ENCODE measurements around the gene ANKRD52.

ANKRD52 gene

GRCh38 chr12:56258068-56258819, at the start of gene ANKRD52:
TSS of gene ANKRD52 (minus strand) at chr12:56258384. CDS start at chr12:56258269, 115 bp downstream.
- no peaks in the 10 kb centered on the region for H3K27me3 Mint-ChIP-seq
- H3K27ac Mint-ChIP-seq: peak within 1 kb of the TSS; percentile 90
- H3K4me1 Mint-ChIP-seq: peaks cover 23% of the 10 kb centered on the region
- peak within 1 kb of the TSS; percentile 94 for H3K4me3 Mint-ChIP-seq
- H3K36me3 Mint-ChIP-seq: peaks cover 3% of the 10 kb centered on the region
- no peaks in the 10 kb centered on the region for H3K9me3 Mint-ChIP-seq

DNA sequence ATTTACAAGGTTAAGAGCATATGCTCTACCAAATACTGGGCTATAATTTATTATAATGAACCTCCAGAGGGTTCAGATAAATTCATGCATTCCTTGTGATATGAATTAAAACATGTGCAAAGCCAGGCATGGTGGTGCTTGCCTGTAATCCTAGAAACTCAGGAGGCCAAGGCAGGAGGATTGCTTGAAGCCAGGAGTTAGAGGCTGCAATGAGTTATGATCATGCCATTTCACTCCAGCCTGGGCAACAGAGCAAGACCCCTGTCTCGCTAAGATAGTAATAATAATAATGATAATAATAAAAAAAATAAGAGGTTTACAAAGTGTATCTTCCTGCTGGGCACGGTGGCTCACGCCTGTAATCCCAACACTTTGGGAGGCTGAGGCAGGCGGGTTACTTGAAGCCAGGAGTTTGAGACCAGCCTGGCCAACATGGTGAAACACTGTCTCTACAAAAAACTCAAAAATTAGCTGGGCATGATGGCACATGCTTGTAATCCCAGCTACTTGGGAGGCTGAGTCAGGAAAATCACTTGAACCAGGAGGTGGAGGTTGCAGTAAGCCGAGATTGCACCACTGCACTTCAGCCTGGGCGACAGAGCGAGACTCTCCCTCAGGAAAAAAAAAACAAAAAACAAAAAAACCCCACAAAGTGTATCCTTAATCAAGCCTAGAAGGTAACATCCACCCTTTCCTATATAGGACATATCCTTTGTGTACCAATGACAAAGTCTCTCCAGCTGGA, 49.2 kb upstream of the ANKRD52 start:
- Mint-ChIP-seq H3K36me3 (peaks cover 6% of the 10 kb centered on the region), H3K4me1 (peaks cover 5% of the 10 kb centered on the region)

DNA sequence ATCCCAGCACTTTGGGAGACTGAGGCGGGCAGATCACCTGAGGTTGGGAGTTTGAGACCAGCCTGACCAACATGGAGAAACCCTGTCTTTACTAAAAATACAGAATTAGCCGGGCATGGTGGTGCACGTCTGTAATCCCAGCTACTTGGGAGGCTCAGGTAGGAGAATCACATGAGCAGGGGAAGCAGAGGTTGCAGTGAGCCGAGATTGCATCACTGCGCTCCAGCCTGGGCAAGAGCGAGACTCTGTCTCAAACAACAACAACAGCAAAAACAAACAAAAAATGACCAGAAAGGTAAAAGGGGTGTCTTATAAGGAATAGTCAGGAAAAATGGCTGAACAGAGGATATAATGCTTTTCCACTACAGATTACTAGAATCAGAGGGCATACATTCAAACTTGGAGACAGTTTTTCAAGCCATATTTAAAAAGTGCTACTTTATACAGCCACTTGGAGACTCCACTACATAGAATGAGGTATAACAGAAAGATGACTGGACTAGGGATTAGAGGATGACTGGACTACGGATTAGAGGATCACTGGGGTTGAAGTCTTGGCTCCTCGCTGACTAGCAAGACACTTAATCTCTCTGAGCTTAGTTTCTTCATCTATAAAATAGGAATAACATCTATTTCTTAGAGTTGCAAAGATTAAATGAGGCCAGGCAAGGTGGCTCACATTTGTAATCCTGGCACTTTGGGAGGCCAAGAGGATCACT, 46.8 kb upstream of the ANKRD52 start:
- no peaks in the 10 kb centered on the region for H3K9me3 Mint-ChIP-seq
- H3K36me3 Mint-ChIP-seq: peaks cover 6% of the 10 kb centered on the region
- H3K4me1 Mint-ChIP-seq: peaks cover 25% of the 10 kb centered on the region
- H3K27ac Mint-ChIP-seq: no peak overlapping the region
- no peak overlapping the region for H3K4me3 Mint-ChIP-seq
- H3K27me3 Mint-ChIP-seq: no peaks in the 10 kb centered on the region

More for the DNA sequence above, 49.2 kb upstream of the ANKRD52 start:
- no peaks in the 10 kb centered on the region for H3K9me3 Mint-ChIP-seq
- H3K27me3 Mint-ChIP-seq: no peaks in the 10 kb centered on the region
- no peak overlapping the region for H3K4me3 Mint-ChIP-seq
- no peak overlapping the region for H3K27ac Mint-ChIP-seq

GRCh38 chr12:56304276-56304675, 46.1 kb upstream of the ANKRD52 start:
- H3K4me1 Mint-ChIP-seq: peaks cover 25% of the 10 kb centered on the region
- H3K27ac Mint-ChIP-seq: no peak overlapping the region
- no peak overlapping the region for H3K4me3 Mint-ChIP-seq
- H3K27me3 Mint-ChIP-seq: no peaks in the 10 kb centered on the region
- H3K9me3 Mint-ChIP-seq: no peaks in the 10 kb centered on the region
- peaks cover 4% of the 10 kb centered on the region for H3K36me3 Mint-ChIP-seq

- peak overlapping the region; percentile 97 for H3K27ac Mint-ChIP-seq
- peaks cover 11% of the 10 kb centered on the region for H3K36me3 Mint-ChIP-seq
- H3K4me1 Mint-ChIP-seq: peaks cover 54% of the 10 kb centered on the region
- H3K9me3 Mint-ChIP-seq: no peaks in the 10 kb centered on the region
- H3K4me3 Mint-ChIP-seq: peak overlapping the region; percentile 97
- H3K27me3 Mint-ChIP-seq: no peaks in the 10 kb centered on the region
These were observed 42.7 kb upstream of the ANKRD52 start for GRCh38 chr12:56300644-56301464.

DNA sequence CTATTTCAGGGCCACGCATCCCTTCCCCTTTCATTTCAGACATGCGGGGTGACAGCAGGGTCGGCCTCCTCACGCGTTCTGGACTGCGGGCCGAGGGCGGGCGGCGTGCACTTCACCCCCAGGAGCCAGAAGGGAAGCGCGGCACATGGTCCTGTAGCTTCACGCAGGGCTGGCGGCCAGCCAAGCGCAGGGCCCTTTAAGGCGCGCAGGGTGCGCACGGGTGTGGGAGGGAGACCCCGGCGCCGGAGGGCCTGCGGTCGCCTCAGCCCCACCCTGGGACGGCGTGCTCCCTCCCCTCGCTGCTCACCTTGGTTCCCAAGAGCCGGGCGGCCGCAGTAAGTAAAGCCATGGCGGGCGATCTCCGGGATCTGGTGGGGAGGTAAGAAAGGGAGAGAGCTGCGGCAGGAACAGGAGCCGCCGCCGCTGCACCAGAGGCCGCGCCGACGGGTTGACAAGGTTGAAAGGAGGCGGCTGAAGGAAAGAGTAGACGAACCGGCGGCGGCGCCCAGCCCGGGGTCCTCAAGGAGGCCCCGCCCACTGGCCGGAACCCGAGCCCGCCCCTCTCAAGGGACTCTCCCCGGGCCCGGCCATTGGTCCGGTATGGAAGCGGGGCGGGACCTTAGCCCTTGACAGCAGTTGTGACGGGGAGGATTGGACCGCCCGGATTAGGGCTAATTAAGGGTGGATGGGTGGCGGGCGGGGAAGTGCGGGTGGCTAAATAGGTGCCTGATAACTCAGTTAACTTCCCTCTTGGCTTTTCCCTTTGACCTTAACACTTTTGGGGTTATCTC, 41.9 kb upstream of the ANKRD52 start, which contains the start of gene CS:
TSS of gene CS (minus strand) at position 478 of the 791 bp plus-strand sequence. CDS start at position 349, 129 bp downstream.
- peaks cover 52% of the 10 kb centered on the region for H3K4me1 Mint-ChIP-seq
- no peaks in the 10 kb centered on the region for H3K9me3 Mint-ChIP-seq
- H3K27me3 Mint-ChIP-seq: no peaks in the 10 kb centered on the region
- peak within 1 kb of the TSS; percentile 97 for H3K4me3 Mint-ChIP-seq
- peak within 1 kb of the TSS; percentile 97 for H3K27ac Mint-ChIP-seq
- H3K36me3 Mint-ChIP-seq: peaks cover 9% of the 10 kb centered on the region

DNA sequence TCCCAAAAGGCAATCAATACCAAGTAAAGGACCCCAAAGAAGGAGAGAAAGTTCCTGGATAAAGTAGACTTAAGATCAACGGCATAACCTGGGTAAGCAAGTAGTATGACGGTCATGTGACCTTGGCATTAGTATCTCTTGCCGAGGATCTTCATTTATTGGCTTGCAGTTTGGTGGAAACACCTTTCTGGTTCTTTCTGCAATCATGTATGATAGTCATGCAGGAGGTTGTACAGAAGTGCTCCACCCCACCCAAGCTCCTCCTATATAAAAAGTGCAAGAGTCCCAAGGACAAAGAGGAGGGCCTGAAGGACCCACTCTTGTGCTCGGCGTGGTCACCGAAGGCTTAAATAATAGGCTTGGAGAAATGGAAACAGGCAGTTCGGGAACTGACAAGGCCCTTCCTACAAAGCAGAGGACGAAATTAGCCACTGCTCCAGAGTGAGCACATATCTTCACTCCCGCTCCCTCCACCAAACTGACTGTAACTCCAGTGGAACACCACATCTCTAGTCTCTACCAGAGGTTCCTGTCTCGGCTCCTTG, 41.2 kb upstream of the ANKRD52 start:
- Mint-ChIP-seq H3K9me3 (no peaks in the 10 kb centered on the region), H3K27ac (peak overlapping the region; percentile 97), H3K27me3 (no peaks in the 10 kb centered on the region), H3K36me3 (peaks cover 7% of the 10 kb centered on the region), H3K4me3 (peak overlapping the region; percentile 97), H3K4me1 (peaks cover 50% of the 10 kb centered on the region)

DNA sequence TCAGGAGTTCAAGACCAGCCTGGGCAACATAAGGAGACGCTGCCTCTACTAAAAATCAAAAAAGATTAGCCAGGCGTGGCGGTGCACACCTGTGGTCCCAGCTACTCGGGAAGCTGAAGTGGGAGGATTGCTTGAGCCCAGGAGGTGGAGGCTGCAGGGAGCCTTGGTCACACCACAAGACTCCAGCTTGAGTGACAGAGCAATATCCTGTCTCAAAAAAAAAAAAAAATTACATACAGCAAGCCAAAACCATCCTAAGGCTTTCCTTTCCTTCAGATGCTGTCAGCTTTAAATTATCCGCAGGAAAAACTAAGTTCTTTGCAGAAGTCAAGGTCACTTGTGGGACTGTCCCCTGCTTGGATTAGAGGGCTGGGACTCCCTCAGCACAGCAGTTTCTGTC, 40.6 kb upstream of the ANKRD52 start:
- H3K36me3 Mint-ChIP-seq: peaks cover 9% of the 10 kb centered on the region
- H3K4me1 Mint-ChIP-seq: peaks cover 54% of the 10 kb centered on the region
- H3K27me3 Mint-ChIP-seq: no peaks in the 10 kb centered on the region
- peak overlapping the region; percentile 97 for H3K27ac Mint-ChIP-seq
- peak overlapping the region; percentile 97 for H3K4me3 Mint-ChIP-seq
- no peaks in the 10 kb centered on the region for H3K9me3 Mint-ChIP-seq

- H3K27me3 Mint-ChIP-seq: no peaks in the 10 kb centered on the region
- no peaks in the 10 kb centered on the region for H3K9me3 Mint-ChIP-seq
- H3K27ac Mint-ChIP-seq: peak overlapping the region; percentile 65
- H3K36me3 Mint-ChIP-seq: peaks cover 9% of the 10 kb centered on the region
- H3K4me3 Mint-ChIP-seq: peak overlapping the region; percentile 97
- H3K4me1 Mint-ChIP-seq: peaks cover 60% of the 10 kb centered on the region
These were observed 39.2 kb upstream of the ANKRD52 start for GRCh38 chr12:56297400-56297799.

DNA sequence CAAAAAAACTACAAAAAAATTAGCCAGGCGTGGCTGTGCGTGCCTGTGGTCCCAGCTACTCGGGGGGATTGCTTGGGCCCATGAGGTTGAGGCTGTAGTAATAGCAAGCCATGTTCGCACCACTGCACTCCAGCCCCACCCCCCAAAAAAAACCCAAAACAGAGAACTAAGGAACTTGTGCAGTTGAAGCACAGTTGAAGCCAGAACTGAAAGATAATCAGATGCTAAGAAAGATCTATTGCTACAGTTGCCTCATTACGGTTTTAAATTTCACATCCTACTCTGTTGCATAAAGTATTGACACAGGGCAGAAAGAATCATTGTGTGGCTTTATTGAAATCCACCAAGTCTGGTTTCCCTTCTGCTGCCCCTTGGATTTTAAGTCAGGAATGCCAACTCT, 38.1 kb upstream of the ANKRD52 start:
- Mint-ChIP-seq H3K27ac (no peak overlapping the region), H3K27me3 (no peaks in the 10 kb centered on the region), H3K4me1 (peaks cover 54% of the 10 kb centered on the region), H3K9me3 (no peaks in the 10 kb centered on the region), H3K4me3 (no peak overlapping the region), H3K36me3 (peaks cover 10% of the 10 kb centered on the region)

- Mint-ChIP-seq H3K27me3 (no peaks in the 10 kb centered on the region), H3K36me3 (peaks cover 14% of the 10 kb centered on the region), H3K4me3 (peak overlapping the region; percentile 24), H3K9me3 (no peaks in the 10 kb centered on the region), H3K27ac (no peak overlapping the region), H3K4me1 (peaks cover 62% of the 10 kb centered on the region)
These were observed 35.6 kb upstream of the ANKRD52 start for GRCh38 chr12:56293795-56294194.

- H3K9me3 Mint-ChIP-seq: no peaks in the 10 kb centered on the region
- peaks cover 9% of the 10 kb centered on the region for H3K36me3 Mint-ChIP-seq
- peaks cover 37% of the 10 kb centered on the region for H3K4me1 Mint-ChIP-seq
- no peak overlapping the region for H3K4me3 Mint-ChIP-seq
- no peaks in the 10 kb centered on the region for H3K27me3 Mint-ChIP-seq
- H3K27ac Mint-ChIP-seq: no peak overlapping the region
These were observed 30.7 kb upstream of the ANKRD52 start for GRCh38 chr12:56288705-56289387.

GRCh38 chr12:56286044-56286830, 28.1 kb upstream of the ANKRD52 start:
- Mint-ChIP-seq H3K27ac (peak overlapping the region; percentile 21), H3K4me1 (peaks cover 23% of the 10 kb centered on the region), H3K36me3 (peaks cover 12% of the 10 kb centered on the region), H3K9me3 (no peaks in the 10 kb centered on the region), H3K4me3 (no peak overlapping the region), H3K27me3 (no peaks in the 10 kb centered on the region)
